HepG2 (cell line): ENCODE results near the gene ANKRD39. TPM values are rescaled to one million over a fixed set of nuclear protein-coding genes. Genes with fewer than 3 reads are reported as not detected.

Experiments
- BCL3 ChIP-seq: sonication (generic); formaldehyde crosslinking; IDR thresholded peaks from 2 replicates; pipeline ENCODE4 v1.5.1; 2020; ENCODE audit warnings: mild to moderate bottlenecking, missing genetic modification reagents, moderate library complexity
- GABPB1 ChIP-seq: IDR thresholded peaks from 2 replicates; pipeline ENCODE4 v1.6.1; 2016; ENCODE audit warnings: mild to moderate bottlenecking, missing genetic modification reagents, moderate library complexity, missing compliant biosample characterization
- HIC2 ChIP-seq: sonication (generic); formaldehyde crosslinking; IDR thresholded peaks from 2 replicates; pipeline ENCODE4 v1.9.0; 2022; ENCODE audit warnings: low read depth, missing genetic modification reagents
- JDP2 ChIP-seq: sonication (generic); formaldehyde crosslinking; IDR thresholded peaks from 2 replicates; pipeline ENCODE4 v1.8.1; 2022; ENCODE audit warnings: missing genetic modification reagents, borderline replicate concordance
- MLXIP ChIP-seq: sonication (generic); formaldehyde crosslinking; IDR thresholded peaks from 2 replicates; pipeline ENCODE4 v1.9.0; 2021; ENCODE audit warnings: missing genetic modification reagents, borderline replicate concordance
- NR3C1 ChIP-seq: sonication (generic); formaldehyde crosslinking; IDR thresholded peaks from 2 replicates; pipeline ENCODE4 v1.4.0; 2020; ENCODE audit warnings: missing genetic modification reagents
- PPARG ChIP-seq: conservative IDR thresholded peaks from 2 replicates; pipeline ENCODE4 v1.6.1; 2016; ENCODE audit warnings: missing biosample characterization, missing genetic modification reagents
- TSC22D2 ChIP-seq: sonication (generic); formaldehyde crosslinking; IDR thresholded peaks from 2 replicates; pipeline ENCODE4 v1.5.1; 2020; ENCODE audit warnings: missing genetic modification reagents, mild to moderate bottlenecking, borderline replicate concordance
- UBTF ChIP-seq: sonication (generic); formaldehyde crosslinking; IDR thresholded peaks from 2 replicates; pipeline ENCODE4 v1.4.0; 2020; ENCODE audit warnings: mild to moderate bottlenecking, missing genetic modification reagents
- ZC3H13 ChIP-seq: sonication (generic); formaldehyde crosslinking; IDR thresholded peaks from 2 replicates; pipeline ENCODE4 v1.8.1; 2023; ENCODE audit warnings: mild to moderate bottlenecking, missing genetic modification reagents, moderate library complexity
- ZNF121 ChIP-seq: sonication (generic); formaldehyde crosslinking; IDR thresholded peaks from 2 replicates; pipeline ENCODE4 v1.5.0; 2020; ENCODE audit warnings: mild to moderate bottlenecking, missing genetic modification reagents
- ZNF160 ChIP-seq: sonication (generic); formaldehyde crosslinking; IDR thresholded peaks from 2 replicates; pipeline ENCODE4 v1.8.0; 2022; ENCODE audit warnings: mild to moderate bottlenecking, inconsistent platforms, missing genetic modification reagents
- ZNF207 ChIP-seq: fragments of 450-650 bp; IDR thresholded peaks from 2 replicates; pipeline ENCODE4 v1.6.1; 2016; ENCODE audit warnings: antibody characterized with exemption, borderline replicate concordance
- ZNF235 ChIP-seq: sonication (generic); formaldehyde crosslinking; IDR thresholded peaks from 2 replicates; pipeline ENCODE4 v1.8.1; 2023; ENCODE audit warnings: mild to moderate bottlenecking, missing genetic modification reagents, borderline replicate concordance
- ZNF326 ChIP-seq: sonication (generic); formaldehyde crosslinking; IDR thresholded peaks from 2 replicates; pipeline ENCODE4 v1.4.0; 2020; ENCODE audit warnings: missing genetic modification reagents, borderline replicate concordance
- ZNF572 ChIP-seq: sonication (generic); formaldehyde crosslinking; IDR thresholded peaks from 2 replicates; pipeline ENCODE4 v1.5.1; 2020; ENCODE audit warnings: mild to moderate bottlenecking, missing genetic modification reagents
- ZNF614 ChIP-seq: IDR thresholded peaks from 2 replicates; pipeline ENCODE4 v1.6.1; 2018; ENCODE audit warnings: missing biosample characterization, missing genetic modification reagents, inconsistent platforms, borderline replicate concordance
- ZNF652 ChIP-seq: IDR thresholded peaks from 2 replicates; pipeline ENCODE4 v1.6.1; 2016; ENCODE audit warnings: low read depth, borderline replicate concordance
- ZNF749 ChIP-seq: sonication (generic); formaldehyde crosslinking; IDR thresholded peaks from 2 replicates; pipeline ENCODE4 v1.8.0; 2022; ENCODE audit warnings: mild to moderate bottlenecking, missing genetic modification reagents, moderate library complexity, borderline replicate concordance
- ZNF777 ChIP-seq: sonication (generic); formaldehyde crosslinking; IDR thresholded peaks from 2 replicates; pipeline ENCODE4 v1.4.0; 2020; ENCODE audit warnings: missing genetic modification reagents
- ZNF780A ChIP-seq: sonication (generic); formaldehyde crosslinking; IDR thresholded peaks from 2 replicates; pipeline ENCODE4 v1.8.0; 2022; ENCODE audit warnings: mild to moderate bottlenecking, missing genetic modification reagents, moderate library complexity
- polyA plus RNA-seq, 8 experiments: library from polyadenylated mRNA; depleted of rRNA in 3 of 8; stranded (reverse) in 7 of 8; unstranded in 1 of 8; fragments of >200 nt; fragmentation: Illumina TruSeq in 4 of 8; extraction: Trizol in 4 of 8; gene quantifications; 2 replicates each; pipeline versions ENCODE4 v1.2.1 to v1.2.3, GENCODE V29; 2011 to 2016; ENCODE audit warnings: low read depth in 4 of 8, missing spikeins in 1 of 8, mixed read lengths in 1 of 8; ENCODE audit not compliant: insufficient read depth in 1 of 8
- total RNA-seq, 5 experiments: library from RNA; depleted of rRNA; stranded (reverse); fragments of >200 nt; fragmentation: Illumina TruSeq; extraction: Trizol; gene quantifications; 2 replicates each; pipeline ENCODE4 v1.2.3, GENCODE V29; 2016; ENCODE audit warnings: low read depth in 1 of 5

The ANKRD39 gene
- total and polyA plus RNA-seq, 2 of the 13 experiments (the other 11 are each of a cell fraction or from before 2014, with no cell fraction given) = 23.2 to 24.8 TPM

GRCh38 chr2:96810783-96811192 lies 47.0 kb downstream of the ANKRD39 start (continued):
- peak; percentile 81 for TF ChIP-seq HIC2 (CRISPR knock-in tag)
- 0 out of 2 replicates have a peak, but pooled peaks have one; percentile 13 for TF ChIP-seq PPARG (CRISPR knock-in tag)
- no peak for TF ChIP-seq ZNF326 (CRISPR knock-in tag)
- TF ChIP-seq ZNF235 (CRISPR knock-in tag) = no peak
- no peak for TF ChIP-seq ZNF207
- 0 out of 2 replicates have a peak, but pooled peaks have one; percentile 12 for TF ChIP-seq ZNF121
- no peak for TF ChIP-seq ZNF614 (CRISPR knock-in tag)
- TF ChIP-seq ZC3H13 (CRISPR knock-in tag) = no peak
- TF ChIP-seq MLXIP (CRISPR knock-in tag) = no peak
- TF ChIP-seq ZNF777 (CRISPR knock-in tag) = no peak
- no peak for TF ChIP-seq ZNF749
- no peak for TF ChIP-seq BCL3 (CRISPR knock-in tag)
- TF ChIP-seq ZNF572 (CRISPR knock-in tag) = peak; percentile 64; the same call in 1 of the 2 replicates
- no peak for TF ChIP-seq ZNF160 (CRISPR knock-in tag)
- TF ChIP-seq ZNF780A = no peak
- TF ChIP-seq UBTF = peak; percentile 81
- TF ChIP-seq NR3C1 (CRISPR knock-in tag) = no peak
- no peak for TF ChIP-seq TSC22D2 (CRISPR knock-in tag)
- TF ChIP-seq ZNF652 = no peak
- no peak for TF ChIP-seq JDP2 (CRISPR knock-in tag)
- no peak for TF ChIP-seq GABPB1 (CRISPR knock-in tag)
